GM23338 (cell line): Measurements from ENCODE around the gene ALDH3B1.

Source experiments
- CREB1 ChIP-seq: fragments of 250-450 bp; sonication (Bioruptor Pico); IDR thresholded peaks from 2 replicates; pipeline ENCODE4 v1.5.0; 2020; ENCODE audit warnings: low read depth, mild to moderate bottlenecking, moderate library complexity
- CTCF ChIP-seq, 2 experiments: fragments of 200-600 bp in 1 of 2; sonication (generic) in 1 of 2; conservative IDR thresholded peaks; 2 replicates each; pipeline versions ENCODE4 v1.5.1 to v1.6.1; 2016 to 2017; ENCODE audit warnings: antibody characterized with exemption in 2 of 2, low read depth in 2 of 2, mild to moderate bottlenecking in 2 of 2, moderate library complexity in 1 of 2
- ETS1 ChIP-seq: IDR thresholded peaks from 2 replicates; pipeline ENCODE4 v1.6.1; 2016; ENCODE audit warnings: antibody characterized with exemption
- EZH2 ChIP-seq: fragments of 200-600 bp; sonication (generic); IDR thresholded peaks from one replicate; pipeline ENCODE4 v1.8.0; 2017; ENCODE audit warnings: antibody characterized with exemption, mild to moderate bottlenecking, low read depth; ENCODE audit not compliant: unreplicated experiment
- EZH2phosphoT487 ChIP-seq: fragments of 200-600 bp; sonication (generic); IDR thresholded peaks from one replicate; pipeline ENCODE4 v1.8.1; 2018; ENCODE audit warnings: antibody characterized with exemption; ENCODE audit not compliant: unreplicated experiment
- JUNB ChIP-seq: IDR thresholded peaks from one replicate; pipeline ENCODE4 v1.6.1; 2016; ENCODE audit warnings: antibody characterized with exemption; ENCODE audit not compliant: unreplicated experiment
- NANOG ChIP-seq: IDR thresholded peaks from 2 replicates; pipeline ENCODE4 v1.6.1; 2016; ENCODE audit warnings: antibody characterized with exemption, borderline replicate concordance
- POLR2AphosphoS5 ChIP-seq: IDR thresholded peaks from 2 replicates; pipeline ENCODE4 v1.6.1; 2016; ENCODE audit warnings: antibody characterized with exemption, low read depth
- REST ChIP-seq: IDR thresholded peaks from one replicate; pipeline ENCODE4 v1.6.1; 2018; ENCODE audit warnings: antibody characterized with exemption; ENCODE audit not compliant: unreplicated experiment
- ZNF114 ChIP-seq: fragments of 250-450 bp; sonication (Bioruptor Pico); IDR thresholded peaks from 2 replicates; pipeline ENCODE4 v1.5.0; 2020; ENCODE audit warnings: mild to moderate bottlenecking, moderate library complexity
- ZNF331 ChIP-seq: fragments of 250-450 bp; sonication (Bioruptor Pico); IDR thresholded peaks from 2 replicates; pipeline ENCODE4 v1.5.0; 2020; ENCODE audit warnings: low read depth, mild to moderate bottlenecking, moderate library complexity
- ZNF462 ChIP-seq: fragments of 250-450 bp; sonication (Bioruptor Pico); IDR thresholded peaks from 2 replicates; pipeline ENCODE4 v1.5.0; 2020; ENCODE audit warnings: mild to moderate bottlenecking, moderate library complexity

GRCh38 chr11:68037411-68038225 lies 27.5 kb downstream of the ALDH3B1 start:
- TF ChIP-seq CTCF (conservative IDR thresholded peaks at IDR 0.05; ENCODE audit: low read depth in 2 of 2) (no peak), POLR2AphosphoS5 (no peak), REST (no peak), EZH2phosphoT487 (no peak), EZH2 (no peak), CREB1 (no peak), ZNF331 (CRISPR knock-in tag) (no peak), ZNF462 (CRISPR knock-in tag) (no peak), ETS1 (no peak), NANOG (no peak), JUNB (no peak), ZNF114 (no peak)
